Transverse colon (tissue), 4 donors: ENCODE results near the gene SHMT2.

Experiments
- CTCF ChIP-seq, 5 experiments: fragments of 200-600 bp in 3 of 5; fragments of 450-650 bp in 2 of 5; sonication (generic) in 3 of 5; IDR thresholded peaks; 1 replicate in 2 of 5; 2 replicates in 3 of 5; pipeline ENCODE4 v1.5.1; 2016 to 2017; ENCODE audit warnings: antibody characterized with exemption in 5 of 5, inconsistent platforms in 3 of 5, mild to moderate bottlenecking in 2 of 5, moderate library complexity in 1 of 5
- POLR2AphosphoS5 ChIP-seq, 3 donors: sonication (generic); formaldehyde crosslinking; IDR thresholded peaks; one replicate each; pipeline ENCODE4 v1.6.1; 2016; ENCODE audit warnings: antibody characterized with exemption in 3 of 3

GRCh38 chr12:57209916-57210315, 19.6 kb upstream of the SHMT2 start:
- no peak for TF ChIP-seq POLR2AphosphoS5 (IDR thresholded peaks at IDR 0.05)
- no peak for TF ChIP-seq CTCF (IDR thresholded peaks at IDR 0.05)
